Natural killer cell (primary cell): ENCODE results near the gene BCR. TPM values are rescaled to one million over a fixed set of nuclear protein-coding genes. Genes with fewer than 3 reads are reported as not detected.

ENCODE experiments used
- ATAC-seq, 3 donors: fragments of 150-1000 bp in 2 of 3; fragments of 200-7000 bp in 1 of 3; cut with Tn5 transposase; 1 replicate in 1 of 3; 2 replicates in 2 of 3; pipeline ENCODE4 v1.10.0; 2021; ENCODE audit warnings: mild to moderate bottlenecking in 2 of 3, moderate library complexity in 2 of 3
- DNase-seq, 2 donors: peaks; one replicate each; pipeline versions ENCODE4 v3.0.0 to v3.0.0-alpha.2; 2013 to 2021; ENCODE audit warnings: mixed read lengths in 1 of 2
- H3K27ac ChIP-seq: one replicate; pipeline ENCODE4 v1.5.1; 2013; ENCODE audit warnings: mild to moderate bottlenecking, low read length
- H3K27me3 ChIP-seq: one replicate; pipeline ENCODE4 v1.6.1; 2013; ENCODE audit warnings: low read length; ENCODE audit not compliant: control insufficient read depth, insufficient read depth
- H3K36me3 ChIP-seq: one replicate; pipeline ENCODE4 v1.6.1; 2013; ENCODE audit warnings: low read length; ENCODE audit not compliant: control insufficient read depth, insufficient read depth
- H3K4me1 ChIP-seq: one replicate; pipeline ENCODE4 v1.6.1; 2013; ENCODE audit warnings: low read length; ENCODE audit not compliant: control insufficient read depth, insufficient read depth
- H3K4me3 ChIP-seq: one replicate; pipeline ENCODE4 v1.5.1; 2013; ENCODE audit warnings: low read length
- H3K9me3 ChIP-seq: one replicate; pipeline ENCODE4 v1.6.1; 2013; ENCODE audit warnings: low read length; ENCODE audit not compliant: control insufficient read depth, insufficient read depth
- H3K27ac Mint-ChIP-seq, 2 donors: one replicate each; pipeline ENCODE4 v1.8.0; 2022; ENCODE audit warnings: mild to moderate bottlenecking in 2 of 2, mixed read lengths in 2 of 2, moderate library complexity in 1 of 2
- H3K27me3 Mint-ChIP-seq, 2 donors: one replicate each; pipeline ENCODE4 v1.8.0; 2022; ENCODE audit warnings: low read depth in 2 of 2, mixed read lengths in 2 of 2
- H3K36me3 Mint-ChIP-seq: one replicate; pipeline ENCODE4 v1.8.0; 2022; ENCODE audit warnings: mixed read lengths
- H3K4me1 Mint-ChIP-seq, 2 donors: one replicate each; pipeline ENCODE4 v1.8.0; 2022; ENCODE audit warnings: mixed read lengths in 2 of 2
- H3K4me3 Mint-ChIP-seq: one replicate; pipeline ENCODE4 v1.8.0; 2022; ENCODE audit warnings: mild to moderate bottlenecking, moderate library complexity, mixed read lengths
- H3K9me3 Mint-ChIP-seq, 2 donors: one replicate each; pipeline ENCODE4 v1.8.0; 2022; ENCODE audit warnings: mixed read lengths in 2 of 2
- CTCF ChIP-seq: fragments of 200-600 bp; IDR thresholded peaks from one replicate; pipeline ENCODE4 v1.8.0; 2022; ENCODE audit warnings: antibody characterized with exemption
- WGBS: methylation state at CpG from one replicate; pipeline ENCODE4 v1.1.7; 2013; ENCODE audit warnings: missing lambda C conversion rate; ENCODE audit not compliant: insufficient coverage; 5-methylcytosine and 5-hydroxymethylcytosine counted together
- intact Hi-C: fragments of 100-400 bp; cut with micrococcal nuclease; formaldehyde crosslinking; loops from one replicate; pipeline ENCODE4 v1.14.2; 2022
- total RNA-seq, 4 donors: library from RNA; stranded (reverse); fragments of 120-200 nt in 1 of 4; gene quantifications; one replicate each; pipeline versions ENCODE4 v1.2.3 to v1.2.4, GENCODE V29; 2013 to 2022

The BCR gene
- total RNA-seq, 3 donors from 2014 or later (not counting 1 experiment from before 2014, with no cell fraction given), result 166 to 186 (median 167) TPM

- Mint-ChIP-seq H3K36me3 (no peaks in the 10 kb centered on the region), H3K27ac (peak overlapping the region; percentile 51 to 93), H3K4me1 (peaks cover 92 to 93% of the 10 kb centered on the region in 2 donors), H3K4me3 (no peak overlapping the region), H3K27me3 (no peaks in the 10 kb centered on the region), H3K9me3 (no peaks in the 10 kb centered on the region)
- DNase-seq, result peak in 1 of 2 donors; percentile 56
- no peak overlapping the region for H3K27ac ChIP-seq
- peaks cover 93% of the 10 kb centered on the region for H3K4me1 ChIP-seq
- no peaks in the 10 kb centered on the region for H3K9me3 ChIP-seq
- H3K36me3 ChIP-seq, result no peaks in the 10 kb centered on the region
- ATAC-seq, result peak in 2 of 3 donors; percentile 10 to 17
- intact Hi-C loops, result no loop called here
- H3K4me3 ChIP-seq, result no peak overlapping the region
- WGBS, result 41% methylated on average over 12 of the region's 13 CpGs
- H3K27me3 ChIP-seq, result no peaks in the 10 kb centered on the region
- no peak for TF ChIP-seq CTCF
These were observed 60.5 kb downstream of the BCR start for GRCh38 chr22:23240639-23241389.

- H3K27ac ChIP-seq, result no peak overlapping the region
- no peaks in the 10 kb centered on the region for H3K27me3 Mint-ChIP-seq
- H3K4me3 ChIP-seq, result no peak overlapping the region
These were observed 61.5 kb downstream of the BCR start for GRCh38 chr22:23241562-23242472.

DNA sequence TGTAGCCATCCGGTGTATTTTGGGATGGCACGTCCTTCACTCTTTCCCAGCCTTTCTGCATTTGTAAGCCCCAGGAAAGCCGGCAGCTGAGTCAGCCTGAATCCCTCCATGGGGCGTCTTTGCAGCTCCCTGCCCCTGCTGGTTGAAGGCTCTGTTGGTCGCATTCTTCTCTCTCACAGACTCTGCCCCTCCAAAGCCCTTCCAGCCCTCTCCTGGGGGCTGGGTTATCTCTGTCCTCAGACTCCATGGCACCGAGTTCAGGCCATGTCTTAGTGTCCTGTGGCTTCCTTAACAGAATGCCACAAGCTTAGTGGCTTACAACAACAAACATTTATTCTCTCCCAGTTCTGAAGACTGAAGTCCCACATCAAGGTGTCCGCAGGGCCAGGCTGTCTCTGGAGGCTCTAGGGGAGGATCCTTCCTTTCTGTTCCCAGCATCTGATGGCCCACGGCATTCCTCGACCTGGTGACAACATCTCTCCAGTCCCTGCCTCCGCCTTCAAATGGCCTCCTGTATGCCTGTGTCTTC, 62.2 kb downstream of the BCR start:
- no peak for DNase-seq
- intact Hi-C loops, result loop anchor here (2.0 kb wide), 1 partner anchor 22 kb away; no protein-coding TSS in a partner anchor

More at GRCh38 chr22:23241562-23242472, 61.5 kb downstream of the BCR start:
- Histone ChIP-seq H3K4me1 (peaks cover 93% of the 10 kb centered on the region), H3K36me3 (no peaks in the 10 kb centered on the region), H3K27me3 (no peaks in the 10 kb centered on the region), H3K9me3 (no peaks in the 10 kb centered on the region)
- 92% methylated on average over 8 of the region's 8 CpGs for WGBS
- TF ChIP-seq CTCF, result no peak
- DNase-seq, result no peak
- Mint-ChIP-seq H3K27ac (peak overlapping the region; percentile 73 to 93), H3K9me3 (no peaks in the 10 kb centered on the region), H3K36me3 (no peaks in the 10 kb centered on the region), H3K4me1 (peaks cover 89 to 91% of the 10 kb centered on the region in 2 donors), H3K4me3 (peak overlapping the region; percentile 7)
- intact Hi-C loops, result loop anchor here (2.0 kb wide), 1 partner anchor 21 kb away; no protein-coding TSS in a partner anchor
- no peak for ATAC-seq

More for the DNA sequence above, 62.2 kb downstream of the BCR start:
- Histone ChIP-seq H3K27ac (peak overlapping the region; percentile 22), H3K9me3 (no peaks in the 10 kb centered on the region), H3K36me3 (no peaks in the 10 kb centered on the region), H3K27me3 (no peaks in the 10 kb centered on the region), H3K4me1 (peaks cover 93% of the 10 kb centered on the region), H3K4me3 (no peak overlapping the region)
- H3K27me3 Mint-ChIP-seq, result no peaks in the 10 kb centered on the region
- H3K9me3 Mint-ChIP-seq, result no peaks in the 10 kb centered on the region
- ATAC-seq, result no peak
- 69% methylated on average over 10 of the region's 10 CpGs for WGBS
- peaks cover 89 to 92% of the 10 kb centered on the region in 2 donors for H3K4me1 Mint-ChIP-seq
- no peak for TF ChIP-seq CTCF
- H3K27ac Mint-ChIP-seq, result peak overlapping the region; percentile 83 to 93
- peak overlapping the region; percentile 81 for H3K4me3 Mint-ChIP-seq
- no peaks in the 10 kb centered on the region for H3K36me3 Mint-ChIP-seq
